Fibroblast of lung (primary cell): Measurements from ENCODE around the gene BCL2L11. TPM values are rescaled to one million over a fixed set of nuclear protein-coding genes. Genes with fewer than 3 reads are reported as not detected.
A peak's percentile ranks its signal among the peaks of the same experiment; 100 is the strongest.

ENCODE experiments used
- DNase-seq, 2 donors: peaks; one replicate each; pipeline versions ENCODE4 v3.0.0 to v3.0.0-alpha.2; 2010; ENCODE audit warnings: low read depth in 2 of 2
- H2AFZ ChIP-seq: 2 replicates; pipeline ENCODE4 v1.5.1; 2012; ENCODE audit warnings: low read length, control low read depth, inconsistent platforms
- H3K27ac ChIP-seq: 2 replicates; pipeline ENCODE4 v1.5.1; 2011; ENCODE audit warnings: low read length, control low read depth; ENCODE audit not compliant: insufficient read depth
- H3K27me3 ChIP-seq: 2 replicates; pipeline ENCODE4 v1.5.1; 2011; ENCODE audit warnings: mild to moderate bottlenecking, low read length; ENCODE audit not compliant: control insufficient read depth, insufficient read depth
- H3K36me3 ChIP-seq: 2 replicates; pipeline ENCODE4 v1.5.1; 2011; ENCODE audit warnings: low read length; ENCODE audit not compliant: control insufficient read depth, insufficient read depth
- H3K4me1 ChIP-seq: 2 replicates; pipeline ENCODE4 v1.5.1; 2011; ENCODE audit warnings: low read length; ENCODE audit not compliant: control insufficient read depth, insufficient read depth; ENCODE audit errors: extremely low read depth
- H3K4me2 ChIP-seq: 2 replicates; pipeline ENCODE4 v1.5.1; 2011; ENCODE audit warnings: low read length, control low read depth; ENCODE audit not compliant: insufficient read depth; ENCODE audit errors: extremely low read depth
- H3K4me3 ChIP-seq, 4 experiments: fragments of 200-600 bp in 1 of 4; sonication (generic) in 1 of 4; replicated peaks in 1 of 4; 2 replicates each; pipeline ENCODE4 v1.5.1; 2011 to 2016; ENCODE audit warnings: low read length in 4 of 4, low read depth in 3 of 4, mild to moderate bottlenecking in 3 of 4, control low read depth in 2 of 4, inconsistent platforms in 1 of 4, mixed read lengths in 1 of 4; ENCODE audit not compliant: insufficient read depth in 1 of 4; ENCODE audit errors: control extremely low read depth in 1 of 4
- H3K79me2 ChIP-seq: 2 replicates; pipeline ENCODE4 v1.5.1; 2012; ENCODE audit warnings: mild to moderate bottlenecking, low read length, inconsistent platforms; ENCODE audit not compliant: control insufficient read depth, insufficient read depth
- H3K9ac ChIP-seq: 2 replicates; pipeline ENCODE4 v1.5.1; 2011; ENCODE audit warnings: mild to moderate bottlenecking, low read length, control low read depth; ENCODE audit not compliant: insufficient read depth
- H3K9me3 ChIP-seq: 2 replicates; pipeline ENCODE4 v1.5.1; 2012; ENCODE audit warnings: low read depth, low read length; ENCODE audit not compliant: control insufficient read depth, insufficient read depth
- H4K20me1 ChIP-seq: 2 replicates; pipeline ENCODE4 v1.5.1; 2011; ENCODE audit warnings: low read length; ENCODE audit not compliant: control insufficient read depth, insufficient read depth; ENCODE audit errors: extremely low read depth
- CTCF ChIP-seq, 2 donors: IDR thresholded peaks in 1 of 2; conservative IDR thresholded peaks in 1 of 2; 1 replicate in 1 of 2; 2 replicates in 1 of 2; pipeline ENCODE4 v1.5.1; 2011 to 2012; ENCODE audit warnings: low read length in 2 of 2, control low read depth in 1 of 2, inconsistent platforms in 1 of 2, low read depth in 1 of 2, mild to moderate bottlenecking in 1 of 2
- EZH2 ChIP-seq: IDR thresholded peaks from 2 replicates; pipeline ENCODE4 v1.5.1; 2012; ENCODE audit warnings: low read length, control low read depth, mild to moderate bottlenecking; ENCODE audit errors: missing control alignments
- polyA plus RNA-seq, 2 donors: library from polyadenylated mRNA; depleted of rRNA in 1 of 2; stranded (reverse) in 1 of 2; unstranded in 1 of 2; fragments of >200 nt; gene quantifications; 2 replicates each; pipeline ENCODE4 v1.2.1, GENCODE V29; 2011 to 2012; ENCODE audit warnings: missing spikeins in 1 of 2
- total RNA-seq: library from RNA; depleted of rRNA; stranded (reverse); fragments of >200 nt; gene quantifications from 2 replicates; pipeline ENCODE4 v1.2.1, GENCODE V29; 2014

Gene BCL2L11
- total and polyA plus RNA-seq, 2 donors (not counting 1 experiment from before 2014, with no cell fraction given): 1.5 to 10.2 TPM

GRCh38 chr2:111209045-111209514 is 88.4 kb downstream of the BCL2L11 start:
- peak; percentile 50 to 95 for DNase-seq
- no peak overlapping the region for H2AFZ ChIP-seq
- TF ChIP-seq EZH2 (no peak), CTCF (conservative IDR thresholded peaks at IDR 0.05 in 1 of 2, IDR thresholded peaks at IDR 0.05 in 1 of 2; ENCODE audit: low read depth in 1 of 2, low read length in 2 of 2) (no peak)
- no peaks in the 10 kb centered on the region for H3K4me1 ChIP-seq
- H3K4me3 ChIP-seq: no peak overlapping the region
- no peaks in the 10 kb centered on the region for H3K9me3 ChIP-seq
- H3K27ac ChIP-seq: no peak overlapping the region
- no peak overlapping the region for H3K4me2 ChIP-seq
- H3K9ac ChIP-seq: no peak overlapping the region
- H3K27me3 ChIP-seq: no peaks in the 10 kb centered on the region
- no peaks in the 10 kb centered on the region for H4K20me1 ChIP-seq
- no peaks in the 10 kb centered on the region for H3K79me2 ChIP-seq
- H3K36me3 ChIP-seq: no peaks in the 10 kb centered on the region

- no peaks in the 10 kb centered on the region for H3K4me1 ChIP-seq
- no peak overlapping the region for H3K4me2 ChIP-seq
- no peaks in the 10 kb centered on the region for H3K9me3 ChIP-seq
- H3K36me3 ChIP-seq: no peaks in the 10 kb centered on the region
- no peaks in the 10 kb centered on the region for H3K79me2 ChIP-seq
- DNase-seq: no peak
- H4K20me1 ChIP-seq: no peaks in the 10 kb centered on the region
- H3K27me3 ChIP-seq: no peaks in the 10 kb centered on the region
- TF ChIP-seq EZH2 (no peak), CTCF (conservative IDR thresholded peaks at IDR 0.05 in 1 of 2, IDR thresholded peaks at IDR 0.05 in 1 of 2; ENCODE audit: low read depth in 1 of 2, low read length in 2 of 2) (no peak)
- no peak overlapping the region for H3K27ac ChIP-seq
- no peak overlapping the region for H3K4me3 ChIP-seq
- H2AFZ ChIP-seq: no peak overlapping the region
- H3K9ac ChIP-seq: no peak overlapping the region
Observed at GRCh38 chr2:111210036-111210435, 89.3 kb downstream of the BCL2L11 start.

- Histone ChIP-seq H3K79me2 (no peaks in the 10 kb centered on the region), H3K4me2 (no peak overlapping the region), H3K9me3 (no peaks in the 10 kb centered on the region), H3K4me1 (no peaks in the 10 kb centered on the region), H3K4me3 (no peak overlapping the region), H3K27ac (no peak overlapping the region), H2AFZ (no peak overlapping the region), H3K36me3 (no peaks in the 10 kb centered on the region), H3K9ac (no peak overlapping the region), H4K20me1 (no peaks in the 10 kb centered on the region), H3K27me3 (no peaks in the 10 kb centered on the region)
- TF ChIP-seq CTCF (conservative IDR thresholded peaks at IDR 0.05 in 1 of 2, IDR thresholded peaks at IDR 0.05 in 1 of 2; ENCODE audit: low read depth in 1 of 2, low read length in 2 of 2): no peak
- no peak for TF ChIP-seq EZH2
- no peak for DNase-seq
Observed at GRCh38 chr2:111213877-111214276, 93.2 kb downstream of the BCL2L11 start.
